MM.1S (cell line): ENCODE data around the gene ZYX.

Experiments used
- DNase-seq: peaks from one replicate; pipeline ENCODE4 v3.0.0-alpha.2; 2015
- H2AFZ ChIP-seq: fragments of 300-600 bp; sonication (generic); 2 replicates; pipeline ENCODE4 v1.6.0; 2016; ENCODE audit warnings: antibody characterized with exemption, low read length
- H3F3A ChIP-seq: fragments of 300-600 bp; sonication (generic); 2 replicates; pipeline ENCODE4 v1.6.1; 2016; ENCODE audit warnings: mild to moderate bottlenecking, antibody characterized with exemption, low read length, moderate library complexity, mixed read lengths; ENCODE audit not compliant: insufficient read depth
- H3K27ac ChIP-seq: fragments of 300-600 bp; sonication (generic); 2 replicates; pipeline ENCODE4 v1.5.1; 2016; ENCODE audit warnings: mild to moderate bottlenecking, low read length
- H3K27me3 ChIP-seq: fragments of 300-600 bp; sonication (generic); replicated peaks from 2 replicates; pipeline ENCODE4 v1.6.0; 2016; ENCODE audit warnings: low read length; ENCODE audit not compliant: insufficient read depth
- H3K36me3 ChIP-seq: fragments of 300-600 bp; sonication (generic); replicated peaks from 2 replicates; pipeline ENCODE4 v1.6.1; 2016; ENCODE audit warnings: mild to moderate bottlenecking, low read length, mixed read lengths; ENCODE audit not compliant: insufficient read depth
- H3K4me1 ChIP-seq: fragments of 300-600 bp; sonication (generic); 2 replicates; pipeline ENCODE4 v1.6.1; 2016; ENCODE audit warnings: low read length, mixed read lengths
- H3K4me2 ChIP-seq: fragments of 300-600 bp; sonication (generic); 2 replicates; pipeline ENCODE4 v1.6.0; 2016; ENCODE audit warnings: low read depth, low read length
- H3K4me3 ChIP-seq: fragments of 300-600 bp; sonication (generic); 2 replicates; pipeline ENCODE4 v1.5.1; 2016; ENCODE audit warnings: low read length, mixed read lengths
- H3K79me2 ChIP-seq: fragments of 300-600 bp; sonication (generic); 2 replicates; pipeline ENCODE4 v1.6.1; 2016; ENCODE audit warnings: mixed run types, low read length, mixed read lengths
- H3K9ac ChIP-seq: fragments of 300-600 bp; sonication (generic); 2 replicates; pipeline ENCODE4 v1.6.1; 2016; ENCODE audit warnings: low read length, mixed read lengths
- H3K9me2 ChIP-seq: fragments of 300-600 bp; sonication (generic); replicated peaks from 2 replicates; pipeline ENCODE4 v1.6.1; 2016; ENCODE audit warnings: mild to moderate bottlenecking, low read length, mixed read lengths; ENCODE audit not compliant: insufficient read depth
- H3K9me3 ChIP-seq: fragments of 300-600 bp; sonication (generic); replicated peaks from 2 replicates; pipeline ENCODE4 v1.6.1; 2016; ENCODE audit warnings: mild to moderate bottlenecking, low read length, mixed read lengths; ENCODE audit not compliant: insufficient read depth
- H4K20me1 ChIP-seq: fragments of 300-600 bp; sonication (generic); 2 replicates; pipeline ENCODE4 v1.6.1; 2016; ENCODE audit warnings: mild to moderate bottlenecking, low read length, moderate library complexity, mixed read lengths; ENCODE audit not compliant: insufficient read depth
- EZH2 ChIP-seq: fragments of 300-600 bp; sonication (generic); optimal IDR thresholded peaks from 2 replicates; pipeline ENCODE3; 2017; ENCODE audit warnings: low read depth, mild to moderate bottlenecking, antibody characterized with exemption, low read length, mixed read lengths
- EZH2phosphoT487 ChIP-seq: fragments of 300-600 bp; sonication (generic); IDR thresholded peaks from 2 replicates; pipeline ENCODE4 v1.6.1; 2018; ENCODE audit warnings: antibody characterized with exemption, low read length
- TF ChIP-seq, protein P1 (sequence below): fragments of 300-600 bp; sonication (generic); IDR thresholded peaks from 2 replicates; pipeline ENCODE4 v1.5.1; 2016; ENCODE audit warnings: antibody characterized with exemption, low read length, mixed read lengths

Gene ZYX

DNA sequence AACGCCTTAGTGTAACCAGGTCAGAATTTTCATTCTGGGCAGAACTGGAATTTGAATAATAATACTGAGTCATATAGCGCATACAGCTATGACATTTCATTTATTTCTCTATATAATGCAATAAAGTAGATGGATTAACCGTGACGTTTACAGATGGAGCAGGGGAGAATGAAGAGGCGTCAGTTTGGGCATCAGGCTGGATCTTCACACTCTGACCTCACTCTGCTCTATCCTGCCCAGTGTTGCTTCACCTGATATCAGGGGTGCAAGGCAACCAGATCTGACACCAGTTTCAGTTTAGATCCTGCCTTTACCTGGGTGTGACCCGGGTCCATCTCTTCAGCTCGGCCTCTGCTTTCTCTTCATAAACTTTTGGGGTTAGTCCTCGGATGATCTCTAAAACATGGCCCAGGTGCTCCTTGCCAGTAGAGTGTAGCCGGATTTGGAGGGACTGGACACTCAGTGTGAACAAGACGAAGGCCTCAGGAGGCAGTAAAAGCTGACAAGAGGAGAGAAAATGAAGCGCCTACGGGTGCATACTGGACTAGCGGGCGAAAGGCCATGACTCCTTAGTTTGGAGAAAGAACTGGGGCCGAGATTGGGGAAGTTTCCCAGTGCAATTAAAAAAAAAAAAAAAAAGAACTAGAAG, 1.4 kb upstream of the ZYX start:
- Histone ChIP-seq H3K4me2 (peak overlapping the region; percentile 83), H3K79me2 (no peaks in the 10 kb centered on the region), H3F3A (no peaks in the 10 kb centered on the region), H3K27ac (no peak overlapping the region), H3K27me3 (no peaks in the 10 kb centered on the region), H3K4me3 (peak overlapping the region; percentile 91), H4K20me1 (no peaks in the 10 kb centered on the region), H3K4me1 (peaks cover 7% of the 10 kb centered on the region), H3K9ac (peak overlapping the region; percentile 59; the same call in 1 of the 2 replicates), H3K9me2 (no peaks in the 10 kb centered on the region), H3K9me3 (no peaks in the 10 kb centered on the region), H2AFZ (peak overlapping the region; percentile 93), H3K36me3 (no peaks in the 10 kb centered on the region)
- no peak for DNase-seq
- no peak for TF ChIP-seq EZH2
- TF ChIP-seq EZH2phosphoT487 = no peak
- TF ChIP-seq, protein P1, sequence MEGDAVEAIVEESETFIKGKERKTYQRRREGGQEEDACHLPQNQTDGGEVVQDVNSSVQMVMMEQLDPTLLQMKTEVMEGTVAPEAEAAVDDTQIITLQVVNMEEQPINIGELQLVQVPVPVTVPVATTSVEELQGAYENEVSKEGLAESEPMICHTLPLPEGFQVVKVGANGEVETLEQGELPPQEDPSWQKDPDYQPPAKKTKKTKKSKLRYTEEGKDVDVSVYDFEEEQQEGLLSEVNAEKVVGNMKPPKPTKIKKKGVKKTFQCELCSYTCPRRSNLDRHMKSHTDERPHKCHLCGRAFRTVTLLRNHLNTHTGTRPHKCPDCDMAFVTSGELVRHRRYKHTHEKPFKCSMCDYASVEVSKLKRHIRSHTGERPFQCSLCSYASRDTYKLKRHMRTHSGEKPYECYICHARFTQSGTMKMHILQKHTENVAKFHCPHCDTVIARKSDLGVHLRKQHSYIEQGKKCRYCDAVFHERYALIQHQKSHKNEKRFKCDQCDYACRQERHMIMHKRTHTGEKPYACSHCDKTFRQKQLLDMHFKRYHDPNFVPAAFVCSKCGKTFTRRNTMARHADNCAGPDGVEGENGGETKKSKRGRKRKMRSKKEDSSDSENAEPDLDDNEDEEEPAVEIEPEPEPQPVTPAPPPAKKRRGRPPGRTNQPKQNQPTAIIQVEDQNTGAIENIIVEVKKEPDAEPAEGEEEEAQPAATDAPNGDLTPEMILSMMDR = no peak

DNA sequence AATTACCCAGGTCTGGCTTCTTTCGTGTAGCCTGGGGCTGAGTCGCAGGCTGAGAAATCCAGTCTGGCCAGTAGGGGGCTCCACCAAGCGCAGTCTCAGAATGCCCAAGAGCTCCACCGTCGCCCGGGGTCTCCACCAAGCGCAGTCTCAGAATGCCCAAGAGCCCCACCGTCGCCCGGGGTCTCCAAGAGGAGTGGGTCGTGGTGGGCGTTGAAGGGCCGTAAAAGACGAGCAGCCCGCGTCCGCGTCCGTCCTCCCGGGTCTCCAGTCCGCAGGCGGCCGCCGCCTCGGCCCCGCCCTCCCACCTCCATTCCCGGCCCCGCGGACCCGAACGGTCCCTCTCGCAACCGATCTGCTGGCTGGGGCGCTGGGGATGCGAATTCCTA, 892 bp upstream of the ZYX start:
- Histone ChIP-seq H3K36me3 (no peaks in the 10 kb centered on the region), H4K20me1 (no peaks in the 10 kb centered on the region), H2AFZ (peak overlapping the region; percentile 93), H3K79me2 (no peaks in the 10 kb centered on the region), H3K9me2 (no peaks in the 10 kb centered on the region), H3F3A (no peaks in the 10 kb centered on the region), H3K9ac (peak overlapping the region; percentile 59), H3K4me2 (peak overlapping the region; percentile 83), H3K4me3 (peak overlapping the region; percentile 91), H3K27ac (peak overlapping the region; percentile 3; the same call in 1 of the 2 replicates), H3K4me1 (peaks cover 7% of the 10 kb centered on the region), H3K27me3 (no peaks in the 10 kb centered on the region), H3K9me3 (no peaks in the 10 kb centered on the region)
- TF ChIP-seq, protein P1 = peak; percentile 89
- no peak for TF ChIP-seq EZH2phosphoT487
- peak; percentile 91 for DNase-seq

DNA sequence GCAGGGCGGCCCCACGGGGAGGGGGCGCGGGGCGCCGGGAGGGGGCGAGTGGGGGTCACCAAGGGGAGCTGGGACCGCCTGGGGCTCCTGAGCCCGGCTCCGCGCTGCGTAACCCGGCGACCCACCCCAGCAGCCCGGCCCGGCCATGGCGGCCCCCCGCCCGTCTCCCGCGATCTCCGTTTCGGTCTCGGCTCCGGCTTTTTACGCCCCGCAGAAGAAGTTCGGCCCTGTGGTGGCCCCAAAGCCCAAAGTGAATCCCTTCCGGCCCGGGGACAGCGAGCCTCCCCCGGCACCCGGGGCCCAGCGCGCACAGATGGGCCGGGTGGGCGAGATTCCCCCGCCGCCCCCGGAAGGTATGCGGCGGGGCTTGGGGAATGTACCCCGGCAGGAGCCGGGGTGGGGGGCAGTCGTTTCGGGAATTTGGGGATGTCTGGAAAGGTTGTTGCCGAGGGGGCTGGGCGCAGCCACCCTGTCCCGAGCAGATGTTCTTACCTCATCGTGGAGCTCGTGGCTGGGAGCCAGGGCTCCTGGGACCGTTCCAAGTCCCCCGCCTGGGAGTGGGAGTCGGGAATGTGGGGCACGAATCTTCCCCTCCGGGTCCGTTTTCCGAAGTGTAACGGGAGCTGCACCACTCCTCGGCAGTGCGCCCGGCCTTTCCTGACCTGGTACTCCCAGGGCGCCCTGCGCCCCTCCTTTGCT, 431 bp downstream of the ZYX start:
- no peaks in the 10 kb centered on the region for H3K9me3 ChIP-seq
- H3K27ac ChIP-seq = no peak overlapping the region
- peaks cover 7% of the 10 kb centered on the region for H3K4me1 ChIP-seq
- H3K9ac ChIP-seq = peak overlapping the region; percentile 62
- H3K79me2 ChIP-seq = no peaks in the 10 kb centered on the region
- no peak for TF ChIP-seq EZH2phosphoT487
- no peak for TF ChIP-seq EZH2
- TF ChIP-seq, protein P1 = no peak
- H3K27me3 ChIP-seq = no peaks in the 10 kb centered on the region
- H3K36me3 ChIP-seq = no peaks in the 10 kb centered on the region
- no peak for DNase-seq
- no peaks in the 10 kb centered on the region for H3F3A ChIP-seq
- no peaks in the 10 kb centered on the region for H3K9me2 ChIP-seq
- no peaks in the 10 kb centered on the region for H4K20me1 ChIP-seq
- H3K4me3 ChIP-seq = peak overlapping the region; percentile 91
- peak overlapping the region; percentile 94 for H2AFZ ChIP-seq
- H3K4me2 ChIP-seq = peak overlapping the region; percentile 82
